HG03135 (cell line): ENCODE results near the gene ZDHHC14.

Experiments used
- ATAC-seq: cut with Tn5 transposase; IDR thresholded peaks from one replicate; pipeline ENCODE4 v1.9.1; 2021; ENCODE audit warnings: mild to moderate bottlenecking, moderate library complexity; ENCODE audit not compliant: unreplicated experiment

Gene ZDHHC14

GRCh38 chr6:157724138-157724820 is 343.3 kb downstream of the ZDHHC14 start:
- no peak for ATAC-seq

GRCh38 chr6:157724960-157725741 is 344.2 kb downstream of the ZDHHC14 start:
- no peak for ATAC-seq

GRCh38 chr6:157725836-157726235 is 344.8 kb downstream of the ZDHHC14 start:
- no peak for ATAC-seq

- no peak for ATAC-seq
These were observed 346.1 kb downstream of the ZDHHC14 start for GRCh38 chr6:157726892-157727628.
